ENCODE data around the gene RIPOR3. TPM values are rescaled to one million over a fixed set of nuclear protein-coding genes. Genes with fewer than 3 reads are reported as not detected.
"Not testable (repeated sequence)": the region's sequence is repeated elsewhere in the genome, so short reads cannot be mapped to it uniquely, and the experiment has no call there.

The RIPOR3 gene
- total RNA-seq, 1 donor from 2014 or later, result 5.1 TPM

DNA sequence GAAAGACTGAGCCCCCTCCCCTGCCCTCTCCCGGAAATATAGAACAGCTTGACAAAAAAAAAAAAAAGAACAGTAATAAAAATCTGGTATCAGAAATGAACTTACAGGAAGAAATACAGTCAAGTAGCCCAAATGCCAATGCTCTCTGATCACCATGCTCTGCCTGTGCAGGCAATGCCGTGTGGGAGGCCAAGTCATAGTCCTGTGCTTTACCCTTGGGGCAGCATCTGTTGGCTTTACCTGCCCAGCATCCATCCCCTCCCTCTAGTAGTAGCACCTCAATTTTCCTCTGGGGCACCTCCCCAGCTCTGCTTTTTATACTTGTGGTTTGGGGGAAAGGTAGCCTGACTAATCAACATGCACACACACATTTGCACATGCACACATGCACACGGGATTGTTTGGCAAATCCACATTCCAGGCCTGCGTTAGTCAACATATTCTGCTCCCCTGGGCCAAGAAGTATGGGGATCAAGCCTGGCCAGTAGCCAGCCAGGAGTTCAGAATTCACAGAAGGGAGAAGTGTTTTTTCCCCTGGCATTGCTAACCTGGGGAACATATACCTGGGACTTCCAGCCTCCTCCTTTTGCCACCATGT lies 70.2 kb downstream of the RIPOR3 start:
- peaks cover 6% of the 10 kb centered on the region for H3K4me1 Mint-ChIP-seq (ENCODE audit: unreplicated experiment)
- DNase-seq (ENCODE audit: extremely low spot score, unreplicated experiment), result no peak
- no peaks in the 10 kb centered on the region for H3K27me3 Mint-ChIP-seq

DNA sequence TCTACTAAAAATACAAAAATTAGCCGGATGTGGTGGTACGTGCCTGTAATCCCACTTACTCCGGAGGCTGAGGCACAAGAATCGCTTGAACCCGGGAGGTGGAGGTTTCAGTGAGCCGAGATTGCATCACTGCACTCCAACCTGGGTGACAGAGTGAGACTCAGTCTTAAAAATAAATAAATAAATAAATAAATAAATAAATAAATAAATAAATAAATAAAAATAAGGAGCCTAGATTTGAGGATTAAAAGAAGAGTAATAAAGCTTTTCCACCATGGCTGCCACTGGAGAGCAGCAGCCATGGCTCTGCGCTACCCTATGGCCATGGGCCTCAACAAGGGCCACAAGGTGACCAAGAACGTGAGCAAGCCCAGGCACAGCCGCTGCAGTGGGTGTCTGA lies 70.9 kb downstream of the RIPOR3 start:
- DNase-seq (ENCODE audit: extremely low spot score, unreplicated experiment); H3K36me3 Mint-ChIP-seq; H3K4me1 Mint-ChIP-seq (ENCODE audit: unreplicated experiment); H3K9me3 Mint-ChIP-seq; H3K27me3 Mint-ChIP-seq; H3K4me3 Mint-ChIP-seq; H3K27ac Mint-ChIP-seq: not testable (repeated sequence)

More for the DNA sequence above, 70.2 kb downstream of the RIPOR3 start:
- TF ChIP-seq, protein P1, sequence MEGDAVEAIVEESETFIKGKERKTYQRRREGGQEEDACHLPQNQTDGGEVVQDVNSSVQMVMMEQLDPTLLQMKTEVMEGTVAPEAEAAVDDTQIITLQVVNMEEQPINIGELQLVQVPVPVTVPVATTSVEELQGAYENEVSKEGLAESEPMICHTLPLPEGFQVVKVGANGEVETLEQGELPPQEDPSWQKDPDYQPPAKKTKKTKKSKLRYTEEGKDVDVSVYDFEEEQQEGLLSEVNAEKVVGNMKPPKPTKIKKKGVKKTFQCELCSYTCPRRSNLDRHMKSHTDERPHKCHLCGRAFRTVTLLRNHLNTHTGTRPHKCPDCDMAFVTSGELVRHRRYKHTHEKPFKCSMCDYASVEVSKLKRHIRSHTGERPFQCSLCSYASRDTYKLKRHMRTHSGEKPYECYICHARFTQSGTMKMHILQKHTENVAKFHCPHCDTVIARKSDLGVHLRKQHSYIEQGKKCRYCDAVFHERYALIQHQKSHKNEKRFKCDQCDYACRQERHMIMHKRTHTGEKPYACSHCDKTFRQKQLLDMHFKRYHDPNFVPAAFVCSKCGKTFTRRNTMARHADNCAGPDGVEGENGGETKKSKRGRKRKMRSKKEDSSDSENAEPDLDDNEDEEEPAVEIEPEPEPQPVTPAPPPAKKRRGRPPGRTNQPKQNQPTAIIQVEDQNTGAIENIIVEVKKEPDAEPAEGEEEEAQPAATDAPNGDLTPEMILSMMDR (conservative IDR thresholded peaks at IDR 0.05), result no peak
- Mint-ChIP-seq H3K9me3 (no peaks in the 10 kb centered on the region), H3K36me3 (no peaks in the 10 kb centered on the region), H3K27ac (no peak overlapping the region), H3K4me3 (no peak overlapping the region)

DNA sequence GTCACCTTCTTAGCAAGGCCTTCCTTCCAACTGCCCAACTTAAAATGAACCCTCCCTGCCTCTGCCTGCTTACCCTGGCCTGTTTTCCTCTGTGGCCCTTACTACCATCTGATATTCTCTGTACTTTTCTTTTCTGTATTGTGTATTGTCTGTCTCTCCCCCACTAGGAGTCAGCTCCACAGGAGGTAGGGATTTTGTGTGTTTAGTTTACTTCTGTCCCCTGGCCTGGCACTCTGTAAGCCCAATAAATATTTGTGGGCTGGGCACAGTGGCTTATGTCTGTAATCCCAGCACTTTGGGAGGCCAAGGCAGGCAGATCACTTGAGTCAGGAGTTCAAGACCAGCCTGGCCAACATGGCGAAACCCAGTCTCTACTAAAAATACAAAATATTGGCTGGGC lies 72.8 kb downstream of the RIPOR3 start:
- Mint-ChIP-seq H3K9me3 (no peaks in the 10 kb centered on the region), H3K27me3 (no peaks in the 10 kb centered on the region), H3K4me1 (ENCODE audit: unreplicated experiment) (no peaks in the 10 kb centered on the region), H3K27ac (no peak overlapping the region), H3K36me3 (no peaks in the 10 kb centered on the region), H3K4me3 (no peak overlapping the region)
- TF ChIP-seq, protein P1 (conservative IDR thresholded peaks at IDR 0.05), result no peak
- DNase-seq (ENCODE audit: extremely low spot score, unreplicated experiment), result no peak

DNA sequence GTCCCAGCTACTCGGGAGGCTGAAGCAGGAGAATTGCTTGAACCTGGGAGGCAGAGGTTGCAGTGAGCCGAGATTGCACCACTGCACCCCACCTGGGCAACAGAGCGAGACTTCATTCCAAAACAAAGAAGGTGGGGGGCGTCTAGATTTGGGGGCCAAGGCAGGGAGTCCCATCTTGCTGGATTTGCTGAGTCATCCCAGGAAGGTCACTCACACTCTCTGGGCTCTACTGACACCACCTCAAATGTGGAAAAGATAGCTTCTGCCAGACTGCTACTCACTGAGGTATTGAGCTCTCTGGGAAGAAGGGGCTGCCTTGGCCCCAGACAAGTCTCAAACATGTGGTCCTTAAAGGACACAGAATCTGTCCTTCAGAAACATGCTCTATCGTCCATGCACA lies 74.3 kb downstream of the RIPOR3 start:
- no peaks in the 10 kb centered on the region for H3K36me3 Mint-ChIP-seq
- TF ChIP-seq, protein P1 (conservative IDR thresholded peaks at IDR 0.05), result no peak
- no peaks in the 10 kb centered on the region for H3K9me3 Mint-ChIP-seq
- no peaks in the 10 kb centered on the region for H3K4me1 Mint-ChIP-seq (ENCODE audit: unreplicated experiment)
- H3K27me3 Mint-ChIP-seq, result no peaks in the 10 kb centered on the region
- no peak for DNase-seq (ENCODE audit: extremely low spot score, unreplicated experiment)
- H3K4me3 Mint-ChIP-seq, result no peak overlapping the region
- H3K27ac Mint-ChIP-seq, result no peak overlapping the region

DNA sequence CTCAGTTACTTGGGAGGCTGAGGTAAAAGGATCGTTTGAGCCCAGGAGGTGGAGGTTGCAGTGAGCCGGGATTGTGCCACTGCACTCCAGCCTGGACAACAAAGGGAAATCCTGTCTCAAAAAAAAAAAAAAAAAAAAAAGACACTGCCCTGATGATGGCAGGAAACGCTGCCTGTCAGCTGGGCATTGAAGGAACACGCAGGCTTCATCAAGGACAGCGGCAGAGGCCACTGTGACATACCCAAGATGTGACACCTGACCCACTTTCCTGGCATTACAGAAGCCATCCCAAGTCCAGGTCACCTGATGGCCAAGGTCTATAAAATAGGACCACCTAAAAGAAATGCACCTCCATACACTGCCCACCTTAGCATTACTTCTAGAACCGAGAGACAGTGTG lies 75.9 kb downstream of the RIPOR3 start:
- DNase-seq (ENCODE audit: extremely low spot score, unreplicated experiment), result no peak
- Mint-ChIP-seq H3K36me3 (no peaks in the 10 kb centered on the region), H3K4me1 (ENCODE audit: unreplicated experiment) (peaks cover under 1% of the 10 kb centered on the region), H3K4me3 (no peak overlapping the region), H3K27ac (no peak overlapping the region), H3K9me3 (no peaks in the 10 kb centered on the region), H3K27me3 (no peaks in the 10 kb centered on the region)
- TF ChIP-seq, protein P1 (conservative IDR thresholded peaks at IDR 0.05), result no peak

DNA sequence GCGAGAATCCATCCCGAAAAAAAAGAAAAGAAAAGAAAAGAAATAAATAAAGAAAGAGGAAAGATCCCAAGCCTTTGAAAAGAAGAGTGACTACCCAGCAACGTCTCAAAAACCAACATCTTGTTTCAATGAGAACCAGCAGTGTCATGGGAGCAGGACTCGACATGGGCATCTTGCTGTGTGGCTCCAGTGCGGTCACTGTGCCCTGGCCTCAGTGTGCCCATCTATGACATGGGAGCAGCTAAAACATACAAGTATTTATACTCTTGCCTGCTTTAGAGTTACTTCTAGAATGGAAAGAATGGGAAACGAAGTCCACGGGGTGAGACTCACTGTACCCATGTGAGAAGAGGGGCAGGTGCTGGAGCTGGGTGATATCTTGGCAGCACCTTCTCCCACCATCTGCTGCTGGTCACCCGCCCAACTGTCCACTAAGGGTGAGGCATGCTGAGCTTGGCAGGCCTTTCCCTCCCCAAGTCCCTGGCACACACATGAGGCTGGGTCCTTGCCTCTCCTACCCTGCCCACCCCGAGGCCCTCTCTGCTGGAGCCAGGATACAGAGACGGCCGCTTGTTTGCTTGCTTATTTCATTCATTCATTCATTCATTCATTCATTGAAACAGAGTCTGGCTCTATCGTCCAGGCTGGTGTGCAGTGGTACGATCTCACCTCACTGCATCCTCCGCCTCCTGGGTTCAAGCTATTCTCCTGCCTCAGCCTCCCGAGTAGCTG lies 77.7 kb downstream of the RIPOR3 start:
- Mint-ChIP-seq H3K27me3 (no peaks in the 10 kb centered on the region), H3K27ac (no peak overlapping the region), H3K36me3 (no peaks in the 10 kb centered on the region), H3K4me1 (ENCODE audit: unreplicated experiment) (peaks cover 3% of the 10 kb centered on the region), H3K4me3 (no peak overlapping the region), H3K9me3 (no peaks in the 10 kb centered on the region)
- TF ChIP-seq, protein P1 (conservative IDR thresholded peaks at IDR 0.05), result no peak
- no peak for DNase-seq (ENCODE audit: extremely low spot score, unreplicated experiment)

Data from type B pancreatic cell (in vitro differentiated cells).